ENCODE measurements around the gene EFHC1.

Gene EFHC1

GRCh38 chr6:52411911-52412310 lies 8.2 kb upstream of the EFHC1 start:
- Histone ChIP-seq H4K20me1 (ENCODE audit: low read depth, low read length) (no peaks in the 10 kb centered on the region), H3K9me2 (replicated peaks; ENCODE audit: insufficient read depth, low read length) (no peaks in the 10 kb centered on the region), H3K9me3 (ENCODE audit: insufficient read depth, low read length) (no peaks in the 10 kb centered on the region), H3F3A (ENCODE audit: insufficient read depth) (no peaks in the 10 kb centered on the region), H3K9ac (ENCODE audit: low read length) (no peak overlapping the region), H3K4me3 (ENCODE audit: insufficient read depth, low read length, poor library complexity, severe bottlenecking) (no peak overlapping the region), H3K27ac (ENCODE audit: low read depth, low read length) (no peak overlapping the region), H3K36me3 (ENCODE audit: low read length) (no peaks in the 10 kb centered on the region), H3K79me2 (ENCODE audit: insufficient read depth, low read length) (no peaks in the 10 kb centered on the region), H2AFZ (ENCODE audit: low read depth, low read length, severe bottlenecking) (no peak overlapping the region), H3K4me2 (ENCODE audit: low read depth, low read length, poor library complexity, severe bottlenecking) (no peak overlapping the region), H3K27me3 (ENCODE audit: low read length) (no peaks in the 10 kb centered on the region)
- no peak for TF ChIP-seq EZH2phosphoT487 (conservative IDR thresholded peaks at IDR 0.05; ENCODE audit: low read length)
- TF ChIP-seq, protein P1, sequence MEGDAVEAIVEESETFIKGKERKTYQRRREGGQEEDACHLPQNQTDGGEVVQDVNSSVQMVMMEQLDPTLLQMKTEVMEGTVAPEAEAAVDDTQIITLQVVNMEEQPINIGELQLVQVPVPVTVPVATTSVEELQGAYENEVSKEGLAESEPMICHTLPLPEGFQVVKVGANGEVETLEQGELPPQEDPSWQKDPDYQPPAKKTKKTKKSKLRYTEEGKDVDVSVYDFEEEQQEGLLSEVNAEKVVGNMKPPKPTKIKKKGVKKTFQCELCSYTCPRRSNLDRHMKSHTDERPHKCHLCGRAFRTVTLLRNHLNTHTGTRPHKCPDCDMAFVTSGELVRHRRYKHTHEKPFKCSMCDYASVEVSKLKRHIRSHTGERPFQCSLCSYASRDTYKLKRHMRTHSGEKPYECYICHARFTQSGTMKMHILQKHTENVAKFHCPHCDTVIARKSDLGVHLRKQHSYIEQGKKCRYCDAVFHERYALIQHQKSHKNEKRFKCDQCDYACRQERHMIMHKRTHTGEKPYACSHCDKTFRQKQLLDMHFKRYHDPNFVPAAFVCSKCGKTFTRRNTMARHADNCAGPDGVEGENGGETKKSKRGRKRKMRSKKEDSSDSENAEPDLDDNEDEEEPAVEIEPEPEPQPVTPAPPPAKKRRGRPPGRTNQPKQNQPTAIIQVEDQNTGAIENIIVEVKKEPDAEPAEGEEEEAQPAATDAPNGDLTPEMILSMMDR (IDR thresholded peaks at IDR 0.05; ENCODE audit: insufficient read depth, low read length, poor library complexity, severe bottlenecking), result no peak

- H3K4me2 ChIP-seq (ENCODE audit: low read depth, low read length, poor library complexity, severe bottlenecking), result no peak overlapping the region
- H3K27ac ChIP-seq (ENCODE audit: low read depth, low read length), result no peak overlapping the region
- H4K20me1 ChIP-seq (ENCODE audit: low read depth, low read length), result no peaks in the 10 kb centered on the region
- no peaks in the 10 kb centered on the region for H3K27me3 ChIP-seq (ENCODE audit: low read length)
- no peak overlapping the region for H2AFZ ChIP-seq (ENCODE audit: low read depth, low read length, severe bottlenecking)
- no peak overlapping the region for H3K4me3 ChIP-seq (ENCODE audit: insufficient read depth, low read length, poor library complexity, severe bottlenecking)
- H3K9me3 ChIP-seq (ENCODE audit: insufficient read depth, low read length), result no peaks in the 10 kb centered on the region
- TF ChIP-seq, protein P1 (IDR thresholded peaks at IDR 0.05; ENCODE audit: insufficient read depth, low read length, poor library complexity, severe bottlenecking), result no peak
- no peak for TF ChIP-seq EZH2phosphoT487 (conservative IDR thresholded peaks at IDR 0.05; ENCODE audit: low read length)
- no peaks in the 10 kb centered on the region for H3K36me3 ChIP-seq (ENCODE audit: low read length)
- no peak overlapping the region for H3K9ac ChIP-seq (ENCODE audit: low read length)
- no peaks in the 10 kb centered on the region for H3K79me2 ChIP-seq (ENCODE audit: insufficient read depth, low read length)
- H3F3A ChIP-seq (ENCODE audit: insufficient read depth), result 0 out of 2 replicates have a peak, but pooled peaks cover 8% of the 10 kb centered on the region
- H3K9me2 ChIP-seq (replicated peaks; ENCODE audit: insufficient read depth, low read length), result no peaks in the 10 kb centered on the region
Measured at GRCh38 chr6:52415333-52415732, 4.8 kb upstream of the EFHC1 start.

DNA sequence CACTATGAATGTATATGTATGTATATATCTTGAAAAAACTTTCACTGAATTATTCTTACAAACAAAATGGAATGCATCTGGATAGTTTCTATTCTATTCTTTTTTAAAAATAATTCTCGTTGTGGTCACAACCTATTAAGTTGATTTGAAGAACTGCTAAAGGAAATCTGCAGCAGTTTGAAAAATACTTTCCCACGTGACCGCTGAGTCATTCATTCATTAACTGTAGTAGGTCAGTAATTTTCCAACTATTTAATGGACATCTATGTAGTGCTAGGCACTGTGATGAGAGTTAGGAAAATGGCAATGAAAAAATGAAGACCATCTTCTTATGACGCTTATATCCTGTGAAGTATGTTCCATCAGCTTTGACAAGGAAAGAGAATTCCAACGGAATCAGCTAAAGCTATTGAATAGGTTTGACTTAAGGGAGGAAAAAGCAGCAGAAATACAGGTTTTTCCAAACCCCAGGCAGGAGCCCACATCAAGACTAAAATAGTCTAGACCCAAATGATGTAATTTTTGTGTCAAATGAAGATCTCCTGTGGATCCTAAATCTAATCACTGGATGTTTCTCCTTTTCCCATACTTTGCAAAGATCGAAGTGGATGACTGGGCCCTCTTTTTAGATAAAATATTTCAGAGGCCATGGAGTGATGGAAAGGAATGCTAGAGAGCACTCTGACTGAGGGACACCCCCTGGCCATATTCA lies 4.1 kb upstream of the EFHC1 start:
- no peaks in the 10 kb centered on the region for H3K36me3 ChIP-seq (ENCODE audit: low read length)
- H3K79me2 ChIP-seq (ENCODE audit: insufficient read depth, low read length), result no peaks in the 10 kb centered on the region
- no peaks in the 10 kb centered on the region for H3K9me3 ChIP-seq (ENCODE audit: insufficient read depth, low read length)
- no peaks in the 10 kb centered on the region for H3K9me2 ChIP-seq (replicated peaks; ENCODE audit: insufficient read depth, low read length)
- no peak overlapping the region for H3K9ac ChIP-seq (ENCODE audit: low read length)
- H3F3A ChIP-seq (ENCODE audit: insufficient read depth), result 0 out of 2 replicates have a peak, but pooled peaks cover 8% of the 10 kb centered on the region
- no peaks in the 10 kb centered on the region for H3K27me3 ChIP-seq (ENCODE audit: low read length)
- H3K4me3 ChIP-seq (ENCODE audit: insufficient read depth, low read length, poor library complexity, severe bottlenecking), result no peak overlapping the region
- H3K4me2 ChIP-seq (ENCODE audit: low read depth, low read length, poor library complexity, severe bottlenecking), result no peak overlapping the region
- no peaks in the 10 kb centered on the region for H4K20me1 ChIP-seq (ENCODE audit: low read depth, low read length)
- H2AFZ ChIP-seq (ENCODE audit: low read depth, low read length, severe bottlenecking), result no peak overlapping the region
- H3K27ac ChIP-seq (ENCODE audit: low read depth, low read length), result no peak overlapping the region
- no peak for TF ChIP-seq EZH2phosphoT487 (conservative IDR thresholded peaks at IDR 0.05; ENCODE audit: low read length)
- TF ChIP-seq, protein P1 (IDR thresholded peaks at IDR 0.05; ENCODE audit: insufficient read depth, low read length, poor library complexity, severe bottlenecking), result no peak
